Karpas-422 (cell line): ENCODE results near the gene OMP. TPM values are rescaled to one million over a fixed set of nuclear protein-coding genes. Genes with fewer than 3 reads are reported as not detected.
A peak's percentile ranks its signal among the peaks of the same experiment; 100 is the strongest.

ENCODE experiments used
- DNase-seq: peaks from one replicate; pipeline ENCODE4 v3.0.0-alpha.2; 2015
- H2AFZ ChIP-seq: fragments of 200-600 bp; sonication (generic); 2 replicates; pipeline ENCODE4 v1.6.1; 2014; ENCODE audit warnings: antibody characterized with exemption, low read length, mixed read lengths
- H3K27ac ChIP-seq: fragments of 200-600 bp; sonication (generic); 2 replicates; pipeline ENCODE4 v1.5.1; 2014; ENCODE audit warnings: mild to moderate bottlenecking, low read length, moderate library complexity
- H3K27me3 ChIP-seq: fragments of 200-600 bp; sonication (generic); 2 replicates; pipeline ENCODE4 v1.6.1; 2014; ENCODE audit warnings: low read length, mixed read lengths
- H3K36me3 ChIP-seq: fragments of 200-600 bp; sonication (generic); 2 replicates; pipeline ENCODE4 v1.6.1; 2014; ENCODE audit warnings: low read length, mixed read lengths; ENCODE audit not compliant: insufficient read depth
- H3K4me1 ChIP-seq: fragments of 200-600 bp; sonication (generic); 2 replicates; pipeline ENCODE4 v1.6.1; 2014; ENCODE audit warnings: mild to moderate bottlenecking, low read length, mixed read lengths
- H3K4me2 ChIP-seq: fragments of 200-600 bp; sonication (generic); 2 replicates; pipeline ENCODE4 v1.6.1; 2014; ENCODE audit warnings: low read length, low read depth, mild to moderate bottlenecking; ENCODE audit not compliant: poor library complexity, severe bottlenecking
- H3K4me3 ChIP-seq: fragments of 200-600 bp; sonication (generic); 2 replicates; pipeline ENCODE4 v1.5.1; 2014; ENCODE audit warnings: mild to moderate bottlenecking, antibody characterized with exemption, low read length, mixed read lengths
- H3K79me2 ChIP-seq: fragments of 200-600 bp; sonication (generic); 2 replicates; pipeline ENCODE4 v1.6.1; 2014; ENCODE audit warnings: mild to moderate bottlenecking, low read length, mixed read lengths
- H3K9ac ChIP-seq: fragments of 200-600 bp; sonication (generic); 2 replicates; pipeline ENCODE4 v1.6.0; 2014; ENCODE audit warnings: low read length
- H3K9me2 ChIP-seq: fragments of 200-600 bp; sonication (generic), shearing (Covaris generic); replicated peaks from 2 replicates; pipeline ENCODE4 v1.6.0; 2014; ENCODE audit warnings: mild to moderate bottlenecking, low read length, moderate library complexity; ENCODE audit not compliant: insufficient read depth
- H3K9me3 ChIP-seq: fragments of 300-700, 200-600 bp; sonication (generic); 2 replicates; pipeline ENCODE4 v1.6.1; 2014; ENCODE audit warnings: low read length, mixed read lengths
- H4K20me1 ChIP-seq: fragments of 200-600 bp; sonication (generic); 2 replicates; pipeline ENCODE4 v1.6.1; 2014; ENCODE audit warnings: mild to moderate bottlenecking, antibody characterized with exemption, low read length, low read depth; ENCODE audit not compliant: insufficient read depth
- total RNA-seq: library from RNA; depleted of rRNA; stranded (reverse); fragments of >200 nt; shearing (Covaris generic); gene quantifications from 2 replicates; pipeline ENCODE4 v1.2.3, GENCODE V29; 2014; ENCODE audit warnings: low replicate concordance

Gene OMP
- total RNA-seq, 1 experiment from 2014 or later = not detected

GRCh38 chr11:77100166-77101042, 2.2 kb upstream of the OMP start:
- H3K4me2 ChIP-seq = no peak overlapping the region
- no peak for DNase-seq
- no peak overlapping the region for H3K9ac ChIP-seq
- no peaks in the 10 kb centered on the region for H3K9me3 ChIP-seq
- H3K4me3 ChIP-seq = no peak overlapping the region
- H4K20me1 ChIP-seq = peaks cover 4% of the 10 kb centered on the region; the same call in 1 of the 2 replicates
- H2AFZ ChIP-seq = no peak overlapping the region
- H3K79me2 ChIP-seq = no peaks in the 10 kb centered on the region
- H3K4me1 ChIP-seq = no peaks in the 10 kb centered on the region
- no peaks in the 10 kb centered on the region for H3K27me3 ChIP-seq
- H3K9me2 ChIP-seq = no peaks in the 10 kb centered on the region
- H3K36me3 ChIP-seq = no peaks in the 10 kb centered on the region
- no peak overlapping the region for H3K27ac ChIP-seq

GRCh38 chr11:77101043-77101537, 1.6 kb upstream of the OMP start:
- Histone ChIP-seq H3K27me3 (no peaks in the 10 kb centered on the region), H2AFZ (no peak overlapping the region), H3K4me2 (no peak overlapping the region), H3K4me3 (no peak overlapping the region), H4K20me1 (peaks cover 4% of the 10 kb centered on the region; the same call in 1 of the 2 replicates), H3K27ac (no peak overlapping the region), H3K36me3 (no peaks in the 10 kb centered on the region), H3K9ac (no peak overlapping the region), H3K9me2 (no peaks in the 10 kb centered on the region), H3K9me3 (no peaks in the 10 kb centered on the region), H3K4me1 (no peaks in the 10 kb centered on the region), H3K79me2 (no peaks in the 10 kb centered on the region)
- DNase-seq = peak; percentile 80

GRCh38 chr11:77103319-77103718, 679 bp downstream of the OMP start:
- H2AFZ ChIP-seq = no peak overlapping the region
- no peaks in the 10 kb centered on the region for H3K9me3 ChIP-seq
- H3K9me2 ChIP-seq = no peaks in the 10 kb centered on the region
- H3K79me2 ChIP-seq = no peaks in the 10 kb centered on the region
- no peak overlapping the region for H3K27ac ChIP-seq
- no peak for DNase-seq
- H4K20me1 ChIP-seq = peaks cover 4% of the 10 kb centered on the region; the same call in 1 of the 2 replicates
- no peak overlapping the region for H3K9ac ChIP-seq
- H3K4me1 ChIP-seq = peaks cover 21% of the 10 kb centered on the region
- no peaks in the 10 kb centered on the region for H3K27me3 ChIP-seq
- H3K4me3 ChIP-seq = no peak overlapping the region
- no peaks in the 10 kb centered on the region for H3K36me3 ChIP-seq
- H3K4me2 ChIP-seq = no peak overlapping the region

- no peaks in the 10 kb centered on the region for H3K27me3 ChIP-seq
- H2AFZ ChIP-seq = no peak overlapping the region
- no peak overlapping the region for H3K4me3 ChIP-seq
- H4K20me1 ChIP-seq = peaks cover 4% of the 10 kb centered on the region; the same call in 1 of the 2 replicates
- no peaks in the 10 kb centered on the region for H3K9me2 ChIP-seq
- H3K9me3 ChIP-seq = no peaks in the 10 kb centered on the region
- H3K27ac ChIP-seq = no peak overlapping the region
- H3K36me3 ChIP-seq = no peaks in the 10 kb centered on the region
- no peak overlapping the region for H3K4me2 ChIP-seq
- DNase-seq = no peak
- H3K79me2 ChIP-seq = no peaks in the 10 kb centered on the region
- peaks cover 35% of the 10 kb centered on the region for H3K4me1 ChIP-seq
- H3K9ac ChIP-seq = no peak overlapping the region
Observed at GRCh38 chr11:77104727-77105126, 2.1 kb downstream of the OMP start.

GRCh38 chr11:77106321-77106720, 3.7 kb downstream of the OMP start:
- Histone ChIP-seq H3K27me3 (no peaks in the 10 kb centered on the region), H3K4me2 (no peak overlapping the region)

GRCh38 chr11:77106759-77107158, 4.1 kb downstream of the OMP start:
- Histone ChIP-seq H3K9ac (no peak overlapping the region), H3K27ac (no peak overlapping the region), H3K27me3 (no peaks in the 10 kb centered on the region; the same call in 1 of the 2 replicates), H3K4me1 (peaks cover 52% of the 10 kb centered on the region), H3K9me3 (no peaks in the 10 kb centered on the region), H3K4me3 (no peak overlapping the region), H3K36me3 (no peaks in the 10 kb centered on the region), H3K9me2 (no peaks in the 10 kb centered on the region), H3K79me2 (no peaks in the 10 kb centered on the region), H2AFZ (no peak overlapping the region), H4K20me1 (peaks cover 4% of the 10 kb centered on the region; the same call in 1 of the 2 replicates), H3K4me2 (no peak overlapping the region)
- DNase-seq = no peak

More at GRCh38 chr11:77106321-77106720, 3.7 kb downstream of the OMP start:
- H3K4me3 ChIP-seq = no peak overlapping the region
- no peak overlapping the region for H2AFZ ChIP-seq
- no peaks in the 10 kb centered on the region for H3K9me2 ChIP-seq
- no peaks in the 10 kb centered on the region for H3K79me2 ChIP-seq
- H3K9me3 ChIP-seq = no peaks in the 10 kb centered on the region
- H4K20me1 ChIP-seq = peaks cover 4% of the 10 kb centered on the region; the same call in 1 of the 2 replicates
- no peaks in the 10 kb centered on the region for H3K36me3 ChIP-seq
- no peak overlapping the region for H3K9ac ChIP-seq
- no peak overlapping the region for H3K27ac ChIP-seq
- H3K4me1 ChIP-seq = peaks cover 51% of the 10 kb centered on the region
- peak; percentile 50 for DNase-seq

- no peak overlapping the region for H3K4me3 ChIP-seq
Observed at GRCh38 chr11:77107950-77108349, 5.3 kb downstream of the OMP start.

GRCh38 chr11:77108436-77108835, 5.8 kb downstream of the OMP start:
- no peaks in the 10 kb centered on the region for H3K36me3 ChIP-seq
- no peak overlapping the region for H3K9ac ChIP-seq
- H3K9me2 ChIP-seq = no peaks in the 10 kb centered on the region
- peaks cover 4% of the 10 kb centered on the region; the same call in 1 of the 2 replicates for H4K20me1 ChIP-seq
- no peak overlapping the region for H2AFZ ChIP-seq
- no peak overlapping the region for H3K4me3 ChIP-seq
- H3K4me2 ChIP-seq = peak overlapping the region; percentile 65
- peaks cover 52% of the 10 kb centered on the region for H3K4me1 ChIP-seq
- H3K9me3 ChIP-seq = no peaks in the 10 kb centered on the region
- no peaks in the 10 kb centered on the region for H3K79me2 ChIP-seq
- no peaks in the 10 kb centered on the region; the same call in 1 of the 2 replicates for H3K27me3 ChIP-seq
- no peak for DNase-seq
- H3K27ac ChIP-seq = no peak overlapping the region

More at GRCh38 chr11:77107950-77108349, 5.3 kb downstream of the OMP start:
- Histone ChIP-seq H3K9ac (no peak overlapping the region), H3K27me3 (no peaks in the 10 kb centered on the region; the same call in 1 of the 2 replicates), H4K20me1 (peaks cover 4% of the 10 kb centered on the region; the same call in 1 of the 2 replicates), H3K36me3 (no peaks in the 10 kb centered on the region), H3K9me3 (no peaks in the 10 kb centered on the region), H3K4me1 (peaks cover 52% of the 10 kb centered on the region), H3K4me2 (peak overlapping the region; percentile 11), H3K79me2 (no peaks in the 10 kb centered on the region), H3K27ac (no peak overlapping the region), H2AFZ (no peak overlapping the region), H3K9me2 (no peaks in the 10 kb centered on the region)
- DNase-seq = peak; percentile 47
